GM18505 (cell line): Measurements from ENCODE around the gene ANXA3.
"Not testable (repeated sequence)": the region's sequence is repeated elsewhere in the genome, so short reads cannot be mapped to it uniquely, and the experiment has no call there.

Source experiments
- ATAC-seq: cut with Tn5 transposase; IDR thresholded peaks from one replicate; pipeline ENCODE4 v1.9.1; 2021; ENCODE audit not compliant: unreplicated experiment
- POLR2A ChIP-seq: IDR thresholded peaks from 4 replicates; pipeline ENCODE4 v1.6.1; 2011; ENCODE audit warnings: borderline replicate concordance; ENCODE audit not compliant: insufficient read depth, insufficient read length; ENCODE audit errors: extremely low read depth

ANXA3 gene

GRCh38 chr4:78571804-78572203 is 20.2 kb downstream of the ANXA3 start:
- TF ChIP-seq POLR2A: no peak
- ATAC-seq: no peak

- no peak for ATAC-seq
- no peak for TF ChIP-seq POLR2A
These were observed 27.3 kb downstream of the ANXA3 start for GRCh38 chr4:78578674-78579425.

GRCh38 chr4:78581618-78582017 is 30.0 kb downstream of the ANXA3 start:
- TF ChIP-seq POLR2A: no peak
- no peak for ATAC-seq

- TF ChIP-seq POLR2A: no peak
- ATAC-seq: no peak
These were observed 33.4 kb downstream of the ANXA3 start for GRCh38 chr4:78584863-78585547.

- no peak for ATAC-seq
- TF ChIP-seq POLR2A: no peak
These were observed 34.1 kb downstream of the ANXA3 start for GRCh38 chr4:78585633-78586032.

- no peak for TF ChIP-seq POLR2A
- ATAC-seq: no peak
These were observed 37.5 kb downstream of the ANXA3 start for GRCh38 chr4:78588894-78589545.

- ATAC-seq: no peak
- TF ChIP-seq POLR2A: no peak
These were observed 39.8 kb downstream of the ANXA3 start for GRCh38 chr4:78591404-78591803.

DNA sequence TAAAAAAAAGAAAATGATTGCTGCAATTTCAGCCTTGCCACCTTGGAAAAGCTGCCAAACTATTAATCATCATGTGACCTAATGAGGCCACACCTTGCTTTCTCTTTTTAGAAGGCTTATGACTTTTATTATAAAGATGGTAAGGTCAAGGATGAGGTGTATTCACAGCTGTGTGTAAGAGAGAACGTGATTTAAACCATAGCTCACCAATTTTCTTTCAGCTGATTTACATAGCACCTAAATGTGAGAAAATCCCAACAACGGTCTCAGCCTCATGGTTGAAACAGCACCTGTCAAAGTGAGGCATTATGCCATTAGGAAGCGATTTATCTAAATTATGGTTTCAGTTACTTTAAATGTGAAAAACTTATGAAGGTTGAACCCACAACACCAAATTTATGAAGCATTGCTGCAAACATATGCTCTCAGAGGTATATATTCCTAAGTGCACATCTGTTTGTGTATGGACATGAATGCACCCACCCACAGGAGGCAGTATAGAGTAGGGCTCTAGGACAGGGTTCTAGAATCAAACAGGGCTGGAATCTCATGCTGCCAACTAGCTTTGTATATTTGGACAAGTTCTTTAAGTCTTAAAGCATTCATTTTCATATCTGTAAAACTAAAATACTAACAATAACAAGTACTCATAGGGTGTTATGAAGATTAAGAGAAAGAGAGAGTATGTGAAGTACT is 40.7 kb downstream of the ANXA3 start:
- TF ChIP-seq POLR2A: no peak
- ATAC-seq: no peak

DNA sequence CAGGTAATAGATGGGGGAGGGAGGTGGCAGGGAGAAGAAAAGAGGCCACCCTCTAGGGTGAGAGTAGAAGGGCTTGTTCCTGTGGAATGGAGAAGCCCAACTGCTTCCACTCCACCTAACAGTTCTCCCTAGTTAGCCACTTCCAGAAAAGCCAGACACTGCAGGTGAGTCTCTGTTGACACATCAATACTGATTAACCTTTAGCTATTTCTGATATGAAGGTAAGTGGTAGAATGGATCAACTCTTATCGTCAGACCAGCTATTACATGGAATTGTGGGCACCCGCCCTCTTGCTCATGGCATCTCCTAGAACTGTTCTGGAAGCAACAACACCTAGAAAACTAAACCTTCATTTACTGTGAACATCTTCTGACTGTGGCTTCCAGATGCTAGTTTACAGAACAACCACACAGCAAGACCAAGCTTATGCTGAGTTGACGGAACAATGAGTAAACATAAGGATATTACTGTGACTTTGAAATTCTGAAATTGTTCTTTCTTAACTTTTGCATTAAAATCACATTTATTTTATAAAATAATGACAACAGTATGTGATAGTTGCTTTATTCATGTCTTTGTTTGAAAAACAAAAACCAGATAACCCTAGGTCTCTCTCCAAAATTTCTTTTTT is 44.7 kb downstream of the ANXA3 start:
- no peak for TF ChIP-seq POLR2A
- no peak for ATAC-seq

DNA sequence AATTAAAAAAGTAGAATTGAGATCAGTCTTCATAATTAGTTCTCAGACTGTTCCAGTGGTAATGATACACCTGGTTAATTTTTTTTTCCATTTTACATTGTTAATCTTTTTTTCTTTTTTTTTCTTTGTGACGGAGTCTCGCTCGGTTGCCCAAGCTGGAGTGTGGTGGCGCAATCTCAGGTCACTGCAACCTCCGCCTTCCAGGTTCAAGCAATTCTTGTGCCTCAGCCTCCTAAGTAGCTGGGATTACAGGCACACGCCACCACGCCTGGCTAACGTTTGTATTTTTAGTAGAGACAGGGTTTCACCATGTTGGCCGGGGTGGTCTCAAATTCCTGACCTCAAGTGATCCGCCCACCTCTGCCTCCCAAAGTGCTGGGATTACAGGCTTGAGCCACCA is 46.9 kb downstream of the ANXA3 start:
- ATAC-seq: not testable (repeated sequence)

GRCh38 chr4:78599147-78599546 is 47.6 kb downstream of the ANXA3 start:
- no peak for ATAC-seq
- no peak for TF ChIP-seq POLR2A

DNA sequence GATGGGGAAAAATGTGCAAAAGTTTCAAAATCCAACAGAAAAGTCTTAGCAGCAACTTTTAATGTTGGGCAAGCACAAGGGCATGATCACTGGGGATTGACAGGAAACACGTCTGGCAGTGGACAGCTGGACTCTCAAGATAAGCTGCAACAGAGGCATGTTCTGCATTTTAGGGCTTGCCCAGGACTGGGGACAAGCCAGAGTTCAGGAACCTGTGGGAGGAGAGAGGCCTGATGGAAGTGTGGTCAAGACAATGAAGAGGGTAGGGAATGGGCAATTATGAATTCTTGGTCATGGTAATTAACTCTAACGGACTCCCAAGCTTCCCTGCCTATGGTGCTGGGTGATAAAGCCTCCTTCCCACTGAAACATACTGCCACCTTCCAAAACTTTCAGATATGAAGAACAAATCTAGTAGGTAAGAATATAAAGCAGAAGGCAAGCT is 48.4 kb downstream of the ANXA3 start:
- TF ChIP-seq POLR2A: no peak
- ATAC-seq: no peak

DNA sequence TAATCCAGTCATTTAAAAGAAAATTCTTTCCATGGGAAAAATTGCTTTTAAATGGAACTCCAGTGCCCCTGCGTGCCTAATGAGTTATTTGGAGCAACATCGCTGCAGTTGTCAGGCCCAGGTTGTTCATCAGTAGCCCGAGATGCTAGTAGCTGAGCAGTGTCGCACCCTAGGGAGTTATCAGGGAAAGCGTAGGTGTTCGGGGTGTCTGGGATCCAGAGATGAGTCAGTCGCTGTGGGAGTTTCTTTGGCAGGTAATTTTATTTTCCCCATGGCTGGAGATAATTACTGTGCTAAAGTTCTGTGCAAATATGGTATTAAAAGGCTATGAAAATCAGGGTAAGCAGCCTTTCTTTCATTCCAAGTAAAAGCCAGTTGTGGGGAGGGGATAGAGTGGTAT is 49.4 kb downstream of the ANXA3 start:
- no peak for ATAC-seq
- no peak for TF ChIP-seq POLR2A
